ENCODE results near the gene VDR.
"Not testable (repeated sequence)": the region's sequence is repeated elsewhere in the genome, so short reads cannot be mapped to it uniquely, and the experiment has no call there.

VDR gene

DNA sequence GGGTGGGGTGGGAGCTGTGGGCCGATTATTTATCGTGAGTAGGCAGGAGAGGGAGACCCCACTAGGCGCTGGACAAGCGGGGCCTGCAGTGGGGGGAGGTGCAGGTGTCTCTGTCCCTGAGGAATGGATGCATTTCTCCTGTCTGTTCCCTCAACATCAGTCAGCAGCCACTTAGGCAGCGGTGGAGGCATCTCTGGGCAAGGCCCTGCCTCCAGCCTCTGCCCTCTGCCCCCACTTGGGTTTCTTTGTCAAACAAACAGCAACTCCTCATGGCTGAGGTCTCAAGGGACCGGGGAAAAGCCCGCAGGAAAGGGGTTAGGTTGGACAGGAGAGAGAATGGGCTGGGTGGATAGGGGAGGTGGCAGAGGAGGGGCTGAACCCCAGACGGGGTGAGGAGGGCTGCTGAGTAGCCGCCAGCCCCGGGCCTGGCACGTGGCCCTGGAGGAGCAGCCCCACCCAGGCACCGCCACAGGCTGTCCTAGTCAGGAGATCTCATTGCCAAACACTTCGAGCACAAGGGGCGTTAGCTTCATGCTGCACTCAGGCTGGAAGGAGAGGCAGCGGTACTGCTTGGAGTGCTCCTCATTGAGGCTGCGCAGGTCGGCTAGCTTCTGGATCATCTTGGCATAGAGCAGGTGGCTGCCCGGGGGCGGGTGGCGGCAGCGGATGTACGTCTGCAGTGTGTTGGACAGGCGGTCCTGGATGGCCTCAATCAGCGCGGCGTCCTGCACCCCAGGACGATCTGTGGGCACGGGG is 60.4 kb downstream of the VDR start:
- DNase-seq, result no peak

GRCh38 chr12:47843226-47843980 is 61.4 kb downstream of the VDR start:
- DNase-seq, result no peak

DNA sequence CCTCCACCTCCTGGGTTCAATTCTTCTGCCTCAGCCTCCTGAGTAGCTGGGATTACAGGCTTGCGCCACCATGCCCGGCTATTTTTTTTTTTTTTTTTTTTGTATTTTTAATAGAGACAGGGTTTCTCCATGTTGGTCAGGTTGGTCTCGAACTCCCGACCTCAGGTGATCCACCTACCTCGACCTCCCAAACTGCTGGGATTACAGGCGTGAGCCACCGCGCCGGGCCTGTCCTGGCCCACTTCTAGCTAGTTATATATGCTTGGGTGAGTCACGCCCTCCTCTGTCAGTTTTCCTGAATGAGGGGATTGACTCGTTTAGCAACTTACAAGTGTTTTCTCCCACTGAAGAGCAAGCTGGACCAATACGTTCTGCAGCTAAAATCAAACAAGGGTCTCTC is 62.3 kb downstream of the VDR start:
- not testable (repeated sequence) for DNase-seq

DNA sequence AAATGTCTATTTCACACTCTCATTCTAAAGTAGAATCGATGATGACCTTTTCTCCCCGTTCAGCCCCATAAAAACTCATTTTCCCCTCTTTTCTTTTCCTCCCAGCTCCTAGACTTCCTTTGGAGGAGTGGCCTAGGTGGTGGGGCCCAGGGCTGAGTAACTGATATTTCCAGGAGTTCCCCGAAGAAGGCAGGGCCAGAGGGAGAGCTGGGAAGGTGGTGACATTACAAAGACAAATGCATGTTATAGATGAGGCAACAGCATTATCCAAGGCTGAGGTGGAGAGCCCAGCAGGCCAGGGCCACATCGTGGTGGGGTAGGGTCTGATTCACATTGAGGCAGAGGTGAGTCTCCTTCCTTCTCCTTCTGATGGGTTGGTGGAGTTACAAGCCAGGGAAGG is 62.9 kb downstream of the VDR start:
- DNase-seq, result no peak

DNA sequence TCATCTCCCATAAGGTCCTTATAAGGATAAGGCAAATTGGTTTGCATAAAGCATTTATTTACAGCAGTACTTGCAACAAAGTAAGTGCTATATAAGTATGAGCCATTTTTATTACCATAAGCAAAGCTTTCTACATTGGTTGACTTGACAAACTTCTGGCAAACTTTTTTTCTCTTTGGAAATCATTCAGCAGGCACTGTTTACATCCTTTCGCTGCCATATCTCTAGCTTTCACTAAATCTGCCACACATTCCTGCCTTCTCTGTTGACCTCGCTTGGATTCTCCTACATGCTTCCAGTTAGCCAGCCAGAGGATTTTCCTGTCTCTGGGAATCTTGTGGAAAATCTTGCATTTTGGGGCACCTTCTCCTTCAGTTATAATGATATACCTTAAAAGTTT is 63.3 kb downstream of the VDR start:
- no peak for DNase-seq

- no peak for DNase-seq
These were observed 64.2 kb downstream of the VDR start for GRCh38 chr12:47840571-47840970.

- DNase-seq, result no peak
These were observed 65.4 kb downstream of the VDR start for GRCh38 chr12:47839214-47839876.

GRCh38 chr12:47838286-47838931 is 66.4 kb downstream of the VDR start:
- DNase-seq, result peak; percentile 38 to 49

GRCh38 chr12:47837190-47838171 is 67.3 kb downstream of the VDR start:
- peak; percentile 66 to 72 for DNase-seq

- DNase-seq, result no peak
These were observed 69.0 kb downstream of the VDR start for GRCh38 chr12:47835831-47836155.

DNA sequence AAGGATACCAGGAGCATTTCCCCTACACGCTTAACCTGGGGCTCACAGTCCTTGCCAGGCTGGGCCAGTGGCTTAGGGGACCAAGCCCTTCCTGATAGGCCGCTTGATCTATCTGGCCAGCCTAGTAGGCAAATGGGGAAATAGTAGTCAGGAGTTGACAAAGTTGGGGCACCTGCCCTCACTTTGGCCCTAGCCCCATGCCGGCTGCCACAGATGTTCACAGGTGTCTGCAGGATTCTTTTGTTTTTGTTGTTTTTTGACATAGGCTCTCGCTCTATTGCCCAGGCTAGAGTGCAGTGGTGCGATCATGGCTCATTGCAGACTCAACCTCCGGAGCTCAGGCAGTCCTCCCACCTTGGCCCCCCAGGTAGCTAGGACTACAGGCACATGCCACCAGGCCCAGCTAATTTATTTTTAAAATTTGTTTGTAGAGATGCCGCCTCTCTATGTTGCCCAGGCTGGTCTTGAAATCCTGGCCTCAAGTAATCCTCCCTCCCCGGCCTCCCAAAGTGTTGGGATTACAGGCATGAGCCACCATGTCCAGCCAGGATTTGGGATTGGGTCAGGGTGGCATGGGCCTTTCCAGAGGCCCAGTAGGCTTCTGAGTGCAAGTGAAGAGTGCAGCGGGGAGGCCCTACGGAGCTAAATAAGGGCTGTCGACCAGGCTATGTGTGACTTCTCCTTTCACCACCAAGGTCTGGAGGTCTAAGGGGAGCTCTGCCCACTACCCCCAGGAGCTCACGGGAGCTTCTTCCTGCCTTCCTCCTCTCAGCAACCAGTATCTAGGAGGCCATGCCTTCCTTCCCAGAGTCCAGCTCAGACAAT is 69.6 kb downstream of the VDR start:
- DNase-seq, result no peak

DNA sequence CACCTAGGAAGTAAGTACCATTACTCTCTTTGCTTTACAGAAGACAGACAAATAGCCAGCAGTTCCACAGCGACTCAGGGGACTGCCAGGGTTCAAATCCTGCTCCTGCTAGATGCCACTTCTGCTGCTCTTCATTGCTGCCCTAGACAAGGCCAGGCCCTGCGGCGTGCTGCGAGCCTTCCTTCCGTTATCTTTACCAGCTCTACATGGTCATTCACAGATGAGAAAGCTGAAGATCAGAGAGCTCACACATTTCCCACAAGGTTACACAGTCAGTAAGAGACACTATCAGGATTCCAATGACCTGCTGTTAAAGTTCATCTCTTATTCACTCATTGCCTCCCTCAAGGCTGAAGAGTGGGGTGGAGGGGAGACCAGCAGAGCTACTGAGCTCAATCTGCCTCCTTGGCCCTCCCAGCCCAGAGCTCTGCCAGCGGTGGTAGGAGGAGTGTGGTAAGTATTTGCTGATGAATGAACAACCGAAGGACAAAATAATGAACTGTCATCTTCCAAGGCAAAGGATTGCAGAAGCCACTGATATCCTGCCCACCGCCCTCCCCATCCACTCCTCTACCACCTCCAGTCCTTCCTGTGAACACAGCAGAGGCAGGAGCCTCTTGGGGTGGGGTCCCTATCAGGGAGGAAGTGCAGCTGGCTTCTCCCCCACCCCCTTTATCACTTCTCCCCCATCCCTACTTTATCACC is 70.4 kb downstream of the VDR start:
- no peak for DNase-seq

DNA sequence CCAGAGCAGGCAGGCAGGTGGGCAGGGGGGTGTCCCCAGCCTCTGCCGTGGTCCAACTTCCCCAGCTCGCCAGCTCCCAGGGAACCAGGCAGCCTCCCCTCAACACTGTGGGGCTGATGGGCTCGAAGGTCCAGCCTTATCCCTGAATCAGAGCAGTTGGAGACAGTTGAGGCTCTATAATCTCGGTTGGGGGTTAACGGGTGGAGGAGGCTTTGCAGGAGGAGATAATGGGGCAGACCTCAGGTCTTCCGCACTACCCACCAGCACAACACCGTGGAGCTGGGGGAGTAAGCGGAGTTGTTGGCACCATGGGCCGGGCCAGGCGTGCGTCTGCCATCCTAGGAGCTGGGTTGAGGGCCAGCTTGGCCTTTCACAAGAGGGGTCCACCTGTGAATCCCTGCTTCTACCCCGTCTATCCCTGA is 71.2 kb downstream of the VDR start:
- DNase-seq, result no peak

DNA sequence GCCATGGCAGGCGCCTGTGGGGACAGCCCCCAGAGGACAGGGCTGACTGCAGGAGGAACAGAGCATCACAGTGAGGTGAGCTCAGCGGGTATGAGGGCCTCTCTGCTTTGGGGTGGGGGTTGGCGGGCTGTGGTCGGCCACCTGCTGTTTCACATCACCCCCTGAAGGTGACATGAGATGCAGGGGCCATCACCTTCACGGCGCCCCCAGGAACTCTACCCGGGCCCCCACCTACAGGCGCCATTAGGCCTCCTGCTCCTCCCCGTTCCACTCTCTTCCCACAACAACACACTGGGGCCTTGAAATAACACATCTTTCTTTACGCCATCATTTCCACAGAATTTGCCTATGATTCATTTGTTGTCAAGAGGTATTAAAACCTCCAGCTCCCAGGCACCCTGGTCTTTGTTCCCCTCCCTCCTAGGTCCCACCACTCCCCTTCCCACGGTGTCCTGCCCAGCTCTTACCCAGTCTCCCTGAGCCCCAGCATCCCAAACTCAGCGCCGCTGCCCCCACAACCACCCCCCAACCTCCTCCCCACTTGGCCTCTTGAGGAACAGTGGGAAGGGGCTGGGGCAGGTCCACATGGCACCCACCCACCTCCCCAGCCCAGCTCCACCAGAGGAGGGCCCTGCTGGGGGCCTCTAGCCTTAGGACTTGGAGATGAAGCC is 72.4 kb downstream of the VDR start:
- DNase-seq, result peak in 1 of 2 donors; percentile 30

GRCh38 chr12:47829584-47829983 is 75.2 kb downstream of the VDR start:
- DNase-seq, result no peak

- no peak for DNase-seq
These were observed 75.8 kb downstream of the VDR start for GRCh38 chr12:47828976-47829482.

GRCh38 chr12:47828008-47828975 is 76.5 kb downstream of the VDR start:
- no peak for DNase-seq

DNA sequence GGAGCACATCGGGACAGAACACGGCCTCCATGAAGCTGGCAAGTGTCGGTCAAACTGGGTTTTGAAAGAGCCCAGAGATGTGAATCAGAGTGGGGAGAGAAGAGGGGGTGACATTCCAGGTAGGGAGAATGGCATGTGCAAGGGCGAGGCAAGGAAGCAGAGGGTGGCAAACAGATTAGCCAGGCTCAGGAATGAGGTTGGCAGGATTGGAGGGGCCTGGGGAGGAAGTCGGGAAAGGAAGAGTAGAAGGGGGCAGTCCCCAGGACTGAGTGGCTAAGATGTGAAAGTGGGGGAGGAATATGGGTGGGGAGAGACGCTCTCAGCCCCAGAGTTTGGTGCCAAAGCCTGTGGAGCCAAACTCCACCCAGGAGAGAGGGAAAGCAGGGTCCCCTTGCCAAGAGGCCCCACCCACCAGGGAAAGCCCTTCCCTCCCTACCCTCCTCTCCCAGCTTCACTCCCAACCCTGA is 79.6 kb downstream of the VDR start:
- no peak for DNase-seq

Data from CD4-positive, alpha-beta T cell treated with Interleukin-1 beta for 1 hour (primary cell).